KBM-7 (cell line): Measurements from ENCODE around the gene PBX3.

ENCODE experiments used
- DNase-seq: peaks from one replicate; pipeline ENCODE4 v3.0.0-alpha.2; 2015
- in situ Hi-C: fragments of 300-500 bp; cut with MboI; formaldehyde crosslinking; loops from 2 replicates; pipeline ENCODE4 v1.14.3; 2020; ENCODE audit warnings: low sequenced_read_pairs, low pct_unique_long_range_greater_than_20kb, mixed read lengths

PBX3 gene

GRCh38 chr9:125847735-125848134 lies 100.6 kb downstream of the PBX3 start:
- no peak for DNase-seq
- in situ Hi-C loops = no loop called here

GRCh38 chr9:125850106-125850632 lies 103.0 kb downstream of the PBX3 start:
- in situ Hi-C loops = no loop called here
- DNase-seq = no peak

GRCh38 chr9:125850763-125851162 lies 103.6 kb downstream of the PBX3 start:
- in situ Hi-C loops = no loop called here
- DNase-seq = no peak

- no peak for DNase-seq
- in situ Hi-C loops = no loop called here
Measured at GRCh38 chr9:125851979-125852378, 104.8 kb downstream of the PBX3 start.

- in situ Hi-C loops = no loop called here
- DNase-seq = no peak
Measured at GRCh38 chr9:125852386-125852785, 105.2 kb downstream of the PBX3 start.

- in situ Hi-C loops = no loop called here
- no peak for DNase-seq
Measured at GRCh38 chr9:125854553-125855275, 107.5 kb downstream of the PBX3 start.

GRCh38 chr9:125856331-125856730 lies 109.2 kb downstream of the PBX3 start:
- in situ Hi-C loops = no loop called here
- DNase-seq = no peak

- no peak for DNase-seq
Measured at GRCh38 chr9:125861405-125862058, 114.4 kb downstream of the PBX3 start.

GRCh38 chr9:125863923-125864322 lies 116.8 kb downstream of the PBX3 start:
- in situ Hi-C loops = no loop called here
- no peak for DNase-seq

More at GRCh38 chr9:125861405-125862058, 114.4 kb downstream of the PBX3 start:
- in situ Hi-C loops = no loop called here

- DNase-seq = no peak
- in situ Hi-C loops = no loop called here
Measured at GRCh38 chr9:125867751-125868415, 120.7 kb downstream of the PBX3 start.

- in situ Hi-C loops = no loop called here
- DNase-seq = no peak
Measured at GRCh38 chr9:125878164-125878631, 131.0 kb downstream of the PBX3 start.

- no peak for DNase-seq
- in situ Hi-C loops = no loop called here
Measured at GRCh38 chr9:125881042-125881441, 133.9 kb downstream of the PBX3 start.

- DNase-seq = no peak
- in situ Hi-C loops = no loop called here
Measured at GRCh38 chr9:125883565-125884217, 136.5 kb downstream of the PBX3 start.

GRCh38 chr9:125884218-125884595 lies 137.0 kb downstream of the PBX3 start:
- in situ Hi-C loops = no loop called here
- no peak for DNase-seq

GRCh38 chr9:125885405-125886034 lies 138.3 kb downstream of the PBX3 start:
- DNase-seq = no peak
- in situ Hi-C loops = no loop called here

- in situ Hi-C loops = no loop called here
- no peak for DNase-seq
Measured at GRCh38 chr9:125886365-125886764, 139.2 kb downstream of the PBX3 start.

- in situ Hi-C loops = no loop called here
- DNase-seq = no peak
Measured at GRCh38 chr9:125887172-125887571, 140.0 kb downstream of the PBX3 start.

- in situ Hi-C loops = no loop called here
- no peak for DNase-seq
Measured at GRCh38 chr9:125888211-125888610, 141.0 kb downstream of the PBX3 start.

- in situ Hi-C loops = no loop called here
- peak; percentile 55 for DNase-seq
Measured at GRCh38 chr9:125889112-125889475, 141.9 kb downstream of the PBX3 start.
